Right hindlimb (tissue), 1 donor: Measurements from ENCODE around the gene CFL1.
"Not testable (repeated sequence)": the region's sequence is repeated elsewhere in the genome, so short reads cannot be mapped to it uniquely, and the experiment has no call there.

Experiments used
- DNase-seq: peaks from one replicate; pipeline ENCODE4 v3.0.0-alpha.2; 2018

The CFL1 gene

DNA sequence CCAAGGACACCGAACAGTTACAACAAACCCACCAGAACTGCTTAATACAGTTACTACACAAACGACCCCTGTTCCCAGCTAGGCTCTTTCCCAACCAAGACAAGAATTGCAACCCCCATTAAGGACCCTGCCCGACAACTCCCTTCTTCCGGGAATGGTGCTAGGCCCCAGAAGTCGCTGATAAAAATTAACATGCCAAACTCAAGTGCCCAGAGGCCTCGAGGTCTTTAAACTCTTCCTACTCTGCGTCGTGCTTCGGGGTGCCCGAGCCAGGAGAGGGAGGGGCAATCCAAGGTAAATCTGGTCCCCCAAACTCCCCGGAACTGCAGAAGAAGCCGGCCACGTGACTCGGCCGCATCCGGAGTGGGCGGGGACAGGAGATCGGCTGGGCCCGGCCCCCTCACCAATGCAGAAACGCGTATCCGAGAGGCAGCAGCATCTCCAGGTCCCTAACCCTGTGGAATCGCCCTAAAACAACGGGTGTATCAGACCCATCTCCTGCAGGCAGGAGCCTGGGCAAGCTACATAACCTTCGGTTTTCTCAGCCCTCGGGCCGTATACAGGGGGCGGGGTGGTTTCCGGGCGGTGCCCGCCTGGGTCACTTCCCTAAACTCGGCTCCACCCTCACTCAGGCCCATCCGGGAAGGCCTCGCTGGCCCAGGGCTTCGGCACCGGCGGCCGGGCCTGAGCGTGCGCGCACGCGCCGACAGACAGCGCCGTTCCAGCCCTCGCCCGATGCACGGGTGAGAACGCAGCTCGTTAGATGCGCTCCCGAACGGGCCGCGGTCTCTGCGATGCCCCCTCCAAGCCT, 1.1 kb downstream of the CFL1 start:
- DNase-seq, result peak; percentile 85

DNA sequence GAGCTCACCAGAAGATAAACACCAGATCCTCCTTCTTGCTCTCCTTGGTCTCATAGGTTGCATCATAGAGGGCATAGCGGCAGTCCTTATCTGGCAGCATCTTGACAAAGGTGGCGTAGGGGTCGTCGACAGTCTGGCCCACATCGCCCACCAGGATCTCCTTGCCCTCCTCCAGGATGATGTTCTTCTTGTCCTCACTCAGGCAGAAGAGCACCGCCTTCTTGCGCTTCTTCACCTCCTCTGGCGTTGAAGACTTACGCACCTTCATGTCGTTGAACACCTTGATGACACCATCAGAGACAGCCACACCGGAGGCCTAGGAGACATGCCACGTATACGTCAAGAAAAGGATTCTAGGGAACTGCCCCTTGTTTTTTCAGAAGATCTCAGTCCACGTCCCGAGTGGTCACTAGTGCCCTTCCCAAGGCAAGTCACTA, 2.0 kb downstream of the CFL1 start:
- no peak for DNase-seq

DNA sequence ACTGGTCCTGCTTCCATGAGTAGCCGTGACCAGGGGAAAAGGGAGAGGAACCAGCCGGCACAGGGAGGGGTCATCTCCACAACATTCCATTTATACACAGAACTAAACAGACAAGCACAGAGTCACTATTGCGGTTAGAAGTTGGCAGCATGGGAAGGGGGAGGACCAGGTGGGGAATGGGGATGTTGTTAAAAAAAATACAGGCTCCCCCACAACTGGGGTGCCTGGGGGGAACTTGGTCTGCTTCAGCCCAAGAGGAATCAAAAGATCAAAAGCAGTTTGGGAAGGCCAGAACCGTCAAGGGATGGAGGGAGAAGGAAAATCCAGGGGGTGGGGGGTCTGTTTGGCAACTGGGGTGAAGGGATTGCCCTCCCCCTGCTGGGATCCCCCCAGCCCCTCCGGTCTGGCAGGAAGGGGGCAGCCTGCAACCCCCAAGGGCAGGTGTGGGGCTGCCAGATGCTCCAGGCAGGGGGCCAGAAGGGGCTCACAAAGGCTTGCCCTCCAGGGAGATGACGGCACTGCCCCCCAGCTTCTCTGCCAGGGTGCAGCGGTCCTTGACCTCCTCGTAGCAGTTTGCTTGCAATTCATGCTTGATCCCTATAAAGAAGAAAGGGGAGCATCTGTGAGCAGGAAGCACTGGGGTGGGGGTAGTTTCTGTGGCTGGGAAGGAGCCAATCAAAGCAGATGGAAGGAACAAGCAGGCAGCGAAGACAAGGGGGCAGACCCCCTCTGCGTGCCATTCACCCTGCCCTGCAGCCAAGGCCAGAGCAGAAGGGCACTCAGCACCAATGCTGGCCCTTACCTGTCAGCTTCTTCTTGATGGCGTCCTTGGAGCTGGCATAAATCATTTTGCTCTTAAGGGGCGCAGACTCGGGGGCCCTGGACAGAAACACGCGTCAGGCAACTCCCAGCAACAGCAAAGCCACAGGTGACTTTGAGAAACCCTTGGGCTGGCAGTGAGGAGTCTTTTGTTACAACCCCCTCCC, 2.8 kb downstream of the CFL1 start:
- peak; percentile 23 for DNase-seq

DNA sequence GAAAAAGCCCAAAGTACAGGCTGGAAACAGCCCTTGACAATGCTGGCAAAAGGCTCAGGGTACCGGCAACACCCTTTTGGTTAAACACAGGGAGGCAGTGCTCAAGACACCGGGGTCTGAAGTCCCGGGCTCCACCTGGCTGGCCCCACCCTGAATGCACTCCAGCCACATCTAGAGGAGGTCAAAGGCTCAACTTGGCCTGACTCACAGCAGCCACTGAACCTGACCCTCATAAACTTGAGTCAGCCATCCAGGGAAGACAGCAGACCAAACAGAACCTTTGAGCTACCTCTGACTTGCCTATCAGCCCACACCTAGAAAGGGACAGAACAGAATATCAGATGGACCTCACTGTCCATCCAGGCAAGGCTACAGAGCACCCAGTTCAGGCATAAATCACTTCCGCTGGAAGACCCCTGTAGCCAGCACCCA, 3.8 kb downstream of the CFL1 start:
- no peak for DNase-seq

DNA sequence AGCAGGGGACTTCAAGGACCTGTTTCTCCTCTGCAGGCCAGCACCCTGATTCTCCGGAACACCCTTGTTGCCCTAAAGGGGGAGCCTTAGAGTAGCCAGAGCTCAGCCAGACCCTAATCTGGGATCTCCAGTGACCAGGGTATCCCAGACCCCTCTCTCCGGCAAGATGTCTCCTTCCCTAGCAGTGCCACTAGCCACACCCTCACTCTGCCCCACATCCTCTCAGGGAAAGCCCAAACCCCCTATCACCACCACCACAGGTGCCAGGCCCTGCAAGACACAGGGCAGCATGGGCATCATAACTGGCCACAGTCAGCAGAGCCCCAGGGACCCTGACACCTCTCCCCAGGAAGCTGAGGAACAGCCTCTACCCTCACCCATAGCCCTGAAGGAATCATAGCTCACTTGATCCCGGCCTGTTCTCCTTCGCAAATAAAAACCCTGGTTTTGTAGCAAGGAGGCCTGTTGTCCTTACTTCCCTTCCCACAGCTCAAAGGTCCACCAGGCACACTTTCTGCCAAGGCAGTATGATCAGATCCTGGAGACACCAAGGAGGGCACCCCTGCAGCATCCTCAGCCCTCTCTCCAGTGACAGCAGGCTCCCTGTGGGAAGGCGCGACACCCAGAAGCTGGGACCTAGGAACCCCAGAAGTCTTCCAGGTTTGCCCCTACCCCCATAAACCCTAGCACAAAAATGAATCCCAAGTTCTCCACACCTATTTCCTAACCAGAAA, 4.6 kb downstream of the CFL1 start:
- no peak for DNase-seq

DNA sequence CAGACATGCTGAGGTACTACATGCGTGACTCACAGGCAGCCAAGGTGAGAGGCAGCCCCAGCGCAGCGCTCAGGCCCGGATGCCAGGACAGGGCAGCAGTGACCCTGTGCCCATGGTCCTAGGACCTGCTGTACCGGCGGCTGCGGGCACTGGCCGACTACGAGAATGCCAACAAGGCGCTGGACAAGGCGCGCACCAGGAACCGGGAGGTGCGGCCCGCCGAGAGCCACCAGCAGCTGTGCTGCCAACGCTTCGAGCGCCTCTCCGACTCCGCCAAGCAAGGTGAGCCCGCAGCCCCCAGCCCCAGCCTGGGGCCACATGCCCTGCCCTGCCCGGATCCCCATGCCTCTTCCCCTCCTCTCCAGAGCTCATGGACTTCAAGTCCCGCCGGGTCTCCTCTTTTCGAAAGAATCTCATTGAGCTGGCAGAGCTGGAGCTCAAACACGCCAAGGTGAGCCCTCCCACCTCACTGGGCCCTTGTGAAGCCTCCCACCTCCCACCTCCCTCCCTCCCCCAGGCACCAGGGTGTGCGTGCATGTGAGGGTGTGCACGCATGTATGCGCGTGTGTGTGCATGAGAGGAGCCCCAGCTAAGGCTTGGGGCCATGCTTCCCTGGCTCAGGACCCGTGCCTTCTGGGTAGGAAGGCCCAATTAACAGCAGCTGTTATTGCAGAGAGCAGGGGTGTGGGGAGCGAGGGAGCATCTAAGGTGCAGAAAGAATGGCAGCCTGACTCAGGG, 5.3 kb downstream of the CFL1 start:
- no peak for DNase-seq

DNA sequence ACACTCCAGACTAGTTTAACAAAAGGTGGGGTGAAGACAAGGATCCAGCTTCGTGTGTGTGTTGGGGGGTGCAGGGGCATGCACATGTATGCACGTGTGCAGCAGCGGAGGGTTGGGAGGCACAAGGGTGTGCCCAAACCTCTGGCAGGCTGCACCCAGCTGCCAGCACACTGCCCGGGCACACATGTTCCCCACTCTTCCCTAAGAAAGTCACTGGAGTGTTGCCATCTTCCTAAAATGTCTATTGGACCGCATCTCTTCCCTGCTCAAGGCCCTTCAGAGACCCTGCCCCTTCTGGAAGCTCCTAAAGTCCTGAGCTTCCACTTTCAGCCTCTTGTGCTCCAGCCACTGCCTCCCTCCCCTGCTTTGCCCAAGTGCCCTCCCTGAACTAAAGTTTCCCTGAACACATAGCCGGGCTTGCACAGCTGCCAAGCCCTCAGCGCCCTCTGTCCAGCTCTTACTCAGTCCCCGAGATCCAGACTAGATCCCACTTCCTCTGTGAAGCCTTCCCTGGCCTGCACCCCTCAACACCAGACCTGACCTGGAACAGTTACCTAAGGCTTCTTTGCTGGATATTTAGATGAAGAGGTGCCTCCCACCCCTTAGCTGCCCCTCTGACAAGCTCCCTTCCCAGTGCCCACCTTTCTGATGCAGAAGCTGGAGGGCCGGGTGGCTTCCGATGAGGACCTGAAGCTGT, 6.0 kb downstream of the CFL1 start:
- DNase-seq, result no peak

DNA sequence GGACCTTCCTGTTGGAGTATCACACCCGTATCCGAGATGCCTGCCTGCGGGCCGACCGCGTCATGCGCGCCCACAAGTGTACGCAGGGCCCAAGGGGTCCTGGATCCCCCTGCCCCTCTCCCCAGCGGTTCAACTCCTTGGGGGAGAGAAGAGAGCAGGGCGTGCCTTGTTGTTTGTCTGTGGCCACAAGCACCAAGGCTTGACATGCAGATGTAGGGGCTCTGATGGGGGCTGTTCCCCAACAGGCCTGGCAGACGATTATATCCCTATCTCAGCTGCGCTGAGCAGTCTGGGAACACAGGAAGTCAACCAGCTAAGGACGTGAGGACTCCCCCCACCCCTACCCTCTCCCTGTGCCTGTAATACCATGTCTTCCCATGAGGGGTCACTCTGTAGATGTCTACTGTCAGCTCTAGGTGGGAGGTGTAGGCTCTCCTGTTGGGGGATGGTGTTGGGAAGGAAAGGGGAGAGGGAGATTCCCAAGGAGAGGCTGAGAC, 6.8 kb downstream of the CFL1 start:
- no peak for DNase-seq

DNA sequence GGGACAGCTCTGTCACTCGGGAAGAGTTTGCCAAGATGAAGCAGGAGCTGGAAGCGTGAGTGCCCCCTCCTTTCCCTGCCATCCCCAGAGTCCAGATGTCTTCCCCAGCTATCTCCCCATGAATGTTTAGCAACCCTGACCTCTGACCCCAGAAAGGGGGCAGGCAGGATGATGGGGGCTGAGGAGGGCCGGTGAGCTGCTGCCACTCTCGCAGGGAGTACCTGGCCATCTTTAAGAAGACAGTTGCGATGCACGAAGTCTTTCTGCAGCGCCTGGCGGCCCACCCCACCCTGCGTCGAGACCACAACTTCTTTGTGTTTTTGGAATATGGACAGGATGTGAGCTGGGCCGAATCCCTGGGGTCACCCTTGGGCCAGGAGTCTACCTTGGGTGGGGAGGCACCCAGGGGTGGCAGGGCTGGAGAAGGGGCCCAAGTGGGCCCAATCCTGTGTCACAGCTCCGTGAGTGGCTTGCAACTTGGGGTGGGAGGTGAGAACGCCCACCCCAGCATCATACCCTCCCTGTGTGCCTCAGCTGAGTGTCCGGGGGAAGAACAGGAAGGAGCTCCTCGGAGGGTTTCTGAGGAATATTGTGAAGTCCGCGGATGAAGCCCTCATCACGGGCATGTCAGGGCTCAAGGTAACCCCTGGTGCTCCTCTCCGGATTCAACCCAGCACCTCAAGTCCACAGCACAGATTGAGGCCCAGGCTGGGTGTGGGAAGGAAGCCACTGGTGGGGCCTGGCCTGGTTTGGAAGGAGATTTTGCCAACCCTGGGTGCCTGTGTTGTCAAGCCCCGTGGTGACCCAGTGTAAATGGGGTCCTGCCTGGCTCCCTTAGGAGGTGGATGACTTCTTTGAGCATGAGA, 7.5 kb downstream of the CFL1 start:
- DNase-seq, result no peak

DNA sequence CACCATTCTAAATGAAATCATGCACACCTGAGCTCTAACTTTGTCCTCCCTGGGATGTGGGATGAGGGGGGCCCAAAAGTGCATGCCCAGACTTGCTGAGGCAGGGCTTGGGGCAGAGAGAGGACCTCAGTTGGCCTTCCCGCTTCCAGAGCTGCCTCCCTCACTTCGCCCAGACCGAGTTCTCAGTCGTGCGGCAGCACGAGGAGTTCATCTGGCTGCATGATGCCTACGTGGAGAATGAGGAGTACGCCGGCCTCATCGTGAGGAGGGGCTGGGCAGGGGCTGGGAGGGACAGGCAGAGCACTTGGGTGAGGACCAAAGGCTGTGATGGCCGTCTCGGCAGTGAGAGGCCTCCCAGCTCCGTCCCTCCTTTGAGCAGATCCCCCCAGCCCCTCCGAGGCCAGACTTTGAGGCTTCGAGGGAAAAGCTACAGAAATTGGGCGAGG, 8.2 kb downstream of the CFL1 start:
- DNase-seq, result no peak

DNA sequence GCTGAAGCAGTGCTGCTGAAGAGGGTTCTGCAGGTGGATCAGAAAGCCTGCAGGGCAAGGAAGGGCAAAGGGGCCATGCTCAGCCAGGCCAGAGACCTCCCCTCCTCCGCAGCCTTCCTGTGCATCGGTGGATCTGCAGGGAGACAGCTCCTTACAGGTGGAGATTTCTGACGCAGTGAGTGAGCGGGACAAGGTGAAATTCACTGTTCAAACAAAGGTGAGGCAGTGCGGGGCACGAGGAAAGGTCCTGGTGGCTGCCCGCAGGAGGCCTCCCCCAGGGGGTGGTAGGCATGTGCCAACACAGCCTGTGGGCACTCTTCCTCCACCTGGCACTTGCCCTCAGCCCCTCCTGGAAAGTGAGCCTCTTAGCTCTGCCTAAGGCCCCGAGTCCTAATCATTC, 8.6 kb downstream of the CFL1 start:
- no peak for DNase-seq

DNA sequence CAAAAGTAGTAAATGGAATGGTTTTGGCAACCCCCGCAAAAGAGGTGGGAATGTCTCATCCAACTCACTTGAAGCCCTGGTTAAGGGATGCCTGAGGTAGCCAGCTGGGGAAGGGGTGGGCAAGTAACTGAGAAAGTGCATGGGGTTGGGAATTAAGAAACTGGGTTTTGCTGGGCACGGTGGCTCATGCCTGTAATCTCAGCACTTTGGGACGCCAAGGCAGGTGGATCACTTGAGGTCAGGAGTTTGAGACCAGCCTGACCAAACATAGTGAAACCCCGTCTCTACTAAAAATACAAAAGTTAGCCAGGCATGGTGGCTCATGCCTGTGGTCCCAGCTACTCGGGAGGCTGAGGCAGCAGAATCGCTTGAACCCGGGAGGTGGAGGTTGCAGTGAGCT, 9.3 kb downstream of the CFL1 start:
- DNase-seq, result not testable (repeated sequence)

DNA sequence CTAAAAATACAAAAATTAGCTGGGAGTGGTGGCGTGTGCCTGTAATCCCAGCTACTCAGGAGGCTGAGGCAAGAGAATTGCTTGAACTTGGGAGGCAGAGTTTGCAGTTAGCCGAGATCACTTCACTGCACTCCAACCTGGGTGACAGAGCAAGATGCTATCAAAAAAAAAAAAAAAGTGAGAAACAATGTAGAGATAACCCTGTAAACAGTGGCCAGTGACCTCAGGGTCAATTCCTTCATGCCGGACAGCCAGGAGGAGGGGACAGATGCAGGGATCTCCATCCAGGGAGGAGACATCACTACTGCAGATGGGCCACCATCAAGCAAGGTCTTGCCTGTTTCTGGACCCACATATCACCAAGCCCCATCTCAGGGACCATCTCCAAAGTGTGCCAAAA, 10.2 kb downstream of the CFL1 start:
- no peak for DNase-seq

DNA sequence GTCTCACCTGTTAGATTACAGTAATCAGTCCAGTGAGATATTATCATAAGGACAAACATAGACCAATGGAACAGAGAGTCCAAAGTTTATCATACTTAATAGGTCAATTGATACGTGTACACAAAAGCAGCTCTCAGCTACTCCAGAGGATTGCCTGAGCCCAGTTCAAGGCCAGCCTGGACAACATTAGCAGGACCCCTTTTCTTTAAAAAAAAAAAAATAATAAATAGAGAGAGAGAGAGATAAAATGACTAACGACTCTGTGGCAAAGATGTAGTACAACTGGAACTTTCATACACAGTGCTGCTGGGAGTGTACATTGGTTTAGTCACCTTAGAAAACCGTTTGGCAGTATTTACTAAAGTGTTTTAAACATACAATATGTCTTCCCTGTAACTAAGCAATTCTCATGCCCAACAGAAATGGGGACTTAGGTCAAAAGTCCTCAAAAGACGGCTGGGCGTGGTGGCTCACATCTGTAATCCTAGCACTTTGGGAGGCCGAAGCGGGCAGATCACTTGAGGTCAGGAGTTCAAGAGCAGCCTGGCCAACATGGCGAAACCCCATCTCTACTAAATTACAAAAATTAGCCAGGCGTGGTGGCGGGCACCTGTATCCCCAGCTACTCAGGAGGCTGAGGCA, 13.6 kb downstream of the CFL1 start:
- no peak for DNase-seq

DNA sequence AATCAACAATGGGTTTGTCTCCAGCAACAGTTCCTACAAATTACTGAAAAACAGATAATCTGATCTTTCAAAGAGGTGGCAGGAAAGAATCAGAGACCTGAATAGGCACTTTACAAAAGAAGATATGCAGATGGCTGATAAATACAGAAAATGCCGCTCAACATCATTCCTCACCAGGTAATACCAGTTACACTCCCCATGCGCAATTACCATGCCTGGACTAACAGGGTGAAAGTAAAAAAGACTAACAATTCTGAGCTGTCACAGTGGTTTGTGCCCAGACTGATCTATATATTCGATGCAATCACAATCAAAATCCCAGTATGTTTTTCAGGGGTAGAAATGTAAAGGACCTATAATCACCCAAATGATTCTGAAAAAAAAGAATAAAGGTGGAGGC, 14.2 kb downstream of the CFL1 start:
- no peak for DNase-seq

DNA sequence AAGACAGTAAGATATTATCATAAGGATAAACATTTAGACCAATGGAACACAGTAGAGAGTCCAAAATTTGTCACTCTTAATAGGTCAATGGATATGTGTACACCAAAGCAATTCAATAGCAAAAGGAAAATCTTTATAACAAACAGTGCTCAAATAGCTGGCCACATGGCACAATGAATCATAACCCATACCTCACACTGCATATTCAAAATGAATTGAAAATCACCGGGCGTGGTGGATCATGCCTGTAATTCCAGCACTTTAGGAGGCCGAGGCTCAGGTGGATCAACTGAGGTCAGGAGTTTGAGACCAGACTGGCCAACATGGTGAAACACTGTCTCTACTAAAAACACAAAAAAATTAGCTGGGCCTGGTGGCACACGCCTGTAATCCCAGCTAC, 15.8 kb downstream of the CFL1 start:
- DNase-seq, result no peak

DNA sequence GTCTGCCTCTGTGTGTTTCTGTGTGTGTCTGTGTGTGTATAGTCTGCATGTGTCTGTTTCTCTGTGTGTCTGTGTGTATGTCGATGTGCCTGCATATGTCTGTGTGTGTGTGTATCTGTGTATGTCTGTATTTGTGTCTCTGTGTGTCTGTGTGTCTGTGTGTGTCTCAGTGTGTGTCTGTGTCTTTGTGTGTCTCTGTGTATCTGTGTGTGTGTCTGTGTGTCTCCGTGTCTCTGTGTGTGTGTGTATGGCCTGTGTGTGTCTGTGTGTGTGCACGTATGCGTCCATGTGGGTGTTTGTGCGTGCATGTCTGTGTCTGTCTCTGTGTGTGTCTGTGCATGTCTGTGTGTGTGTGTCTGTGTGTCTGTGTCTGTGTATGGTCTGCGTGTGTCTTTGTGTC, 23.8 kb downstream of the CFL1 start:
- DNase-seq, result no peak

DNA sequence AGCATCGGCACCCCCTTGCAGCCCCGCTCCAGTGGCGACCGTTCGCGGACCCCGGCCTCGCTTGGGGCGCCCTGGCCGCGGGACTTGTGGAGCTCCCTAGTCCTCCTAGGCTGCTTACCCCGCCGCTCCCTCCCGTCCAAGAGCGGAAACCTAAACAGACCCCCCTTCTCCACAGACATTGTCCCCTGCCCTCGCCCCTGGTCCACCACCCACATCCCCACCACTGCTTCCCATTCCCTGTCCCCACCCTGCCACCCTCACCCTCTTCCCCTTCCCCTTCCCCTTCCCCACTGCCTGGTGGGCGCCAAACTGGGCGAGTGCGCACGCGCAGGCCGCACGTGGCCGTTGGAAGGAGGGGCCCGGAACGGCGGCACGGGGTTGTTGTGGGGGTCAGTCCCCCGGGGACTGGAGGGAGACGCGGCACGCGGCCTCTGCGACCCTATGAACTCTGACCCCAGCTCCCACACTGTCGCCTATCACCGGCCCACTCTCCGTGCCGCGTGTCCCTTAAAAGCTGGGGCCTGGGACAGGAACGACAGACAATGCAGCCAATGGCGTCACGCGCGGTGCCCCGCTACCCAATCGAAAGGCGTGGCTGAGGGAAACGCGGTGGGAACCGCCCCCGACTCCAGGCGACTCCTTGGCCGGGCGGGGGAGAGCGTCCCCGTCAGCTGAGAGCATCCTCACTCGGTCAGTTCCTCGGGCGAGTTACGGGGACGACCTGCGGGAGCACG, 24.5 kb downstream of the CFL1 start, which contains the start of gene SNX32:
Gene SNX32, plus strand, starts transcription at position 667 of the 734 bp plus-strand sequence. CDS start 103 bp downstream, outside the sequence.
- DNase-seq, result peak; percentile 96

DNA sequence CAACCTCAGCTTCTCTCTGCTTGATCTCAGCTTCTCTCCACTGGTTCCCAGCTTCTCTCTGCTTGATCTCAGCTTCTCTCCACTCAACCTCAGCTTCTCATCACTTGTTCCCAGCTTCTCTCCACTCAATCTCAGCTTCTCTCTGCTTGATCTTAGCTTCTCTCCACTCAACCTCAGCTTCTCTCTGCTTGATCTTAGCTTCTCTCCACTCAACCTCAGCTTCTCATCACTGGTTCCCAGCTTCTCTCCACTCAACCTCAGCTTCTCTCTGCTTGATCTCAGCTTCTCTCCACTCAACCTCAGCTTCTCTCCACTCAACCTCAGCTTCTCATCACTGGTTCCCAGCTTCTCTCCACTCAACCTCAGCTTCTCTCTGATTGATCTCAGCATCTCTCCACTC, 25.7 kb downstream of the CFL1 start:
- DNase-seq, result not testable (repeated sequence)
